ENCODE measurements around the gene SHC3.
"Not testable (repeated sequence)": the region's sequence is repeated elsewhere in the genome, so short reads cannot be mapped to it uniquely, and the experiment has no call there.

The SHC3 gene

GRCh38 chr9:89177944-89178829 is at the start of gene SHC3:
SHC3 (minus strand) TSS chr9:89178818; CDS start chr9:89178460, 358 bp downstream.
- no peak for DNase-seq (ENCODE audit: low read depth in 2 of 2)

- DNase-seq (ENCODE audit: low read depth in 2 of 2), result no peak
Observed at GRCh38 chr9:89225991-89226471, 47.4 kb upstream of the SHC3 start.

GRCh38 chr9:89225587-89225986 is 47.0 kb upstream of the SHC3 start:
- DNase-seq (ENCODE audit: low read depth in 2 of 2), result no peak

- no peak for DNase-seq (ENCODE audit: low read depth in 2 of 2)
Observed at GRCh38 chr9:89225036-89225435, 46.4 kb upstream of the SHC3 start.

- no peak for DNase-seq (ENCODE audit: low read depth in 2 of 2)
Observed at GRCh38 chr9:89224633-89225032, 46.0 kb upstream of the SHC3 start.

- DNase-seq (ENCODE audit: low read depth in 2 of 2), result no peak
Observed at GRCh38 chr9:89223396-89223977, 44.9 kb upstream of the SHC3 start.

- DNase-seq (ENCODE audit: low read depth in 2 of 2), result no peak
Observed at GRCh38 chr9:89219637-89220036, 41.0 kb upstream of the SHC3 start.

- DNase-seq (ENCODE audit: low read depth in 2 of 2), result no peak
Observed at GRCh38 chr9:89218040-89218928, 39.7 kb upstream of the SHC3 start.

- DNase-seq (ENCODE audit: low read depth in 2 of 2), result no peak
Observed at GRCh38 chr9:89215342-89215741, 36.7 kb upstream of the SHC3 start.

GRCh38 chr9:89213396-89213880 is 34.8 kb upstream of the SHC3 start:
- DNase-seq (ENCODE audit: low read depth in 2 of 2), result no peak

GRCh38 chr9:89212171-89212570 is 33.6 kb upstream of the SHC3 start:
- DNase-seq (ENCODE audit: low read depth in 2 of 2), result no peak

- DNase-seq (ENCODE audit: low read depth in 2 of 2), result not testable (repeated sequence)
Observed at GRCh38 chr9:89209311-89209710, 30.7 kb upstream of the SHC3 start.

GRCh38 chr9:89207026-89207425 is 28.4 kb upstream of the SHC3 start:
- DNase-seq (ENCODE audit: low read depth in 2 of 2), result no peak

- DNase-seq (ENCODE audit: low read depth in 2 of 2), result no peak
Observed at GRCh38 chr9:89204801-89205200, 26.2 kb upstream of the SHC3 start.

GRCh38 chr9:89195131-89195797 is 16.6 kb upstream of the SHC3 start:
- no peak for DNase-seq (ENCODE audit: low read depth in 2 of 2)

- DNase-seq (ENCODE audit: low read depth in 2 of 2), result no peak
Observed at GRCh38 chr9:89194421-89195130, 16.0 kb upstream of the SHC3 start.

- DNase-seq (ENCODE audit: low read depth in 2 of 2), result no peak
Observed at GRCh38 chr9:89191004-89191403, 12.4 kb upstream of the SHC3 start.

- no peak for DNase-seq (ENCODE audit: low read depth in 2 of 2)
Observed at GRCh38 chr9:89189215-89189614, 10.6 kb upstream of the SHC3 start.

GRCh38 chr9:89187950-89188349 is 9.3 kb upstream of the SHC3 start:
- no peak for DNase-seq (ENCODE audit: low read depth in 2 of 2)

- DNase-seq (ENCODE audit: low read depth in 2 of 2), result no peak
Observed at GRCh38 chr9:89187541-89187940, 8.9 kb upstream of the SHC3 start.

GRCh38 chr9:89186960-89187359 is 8.3 kb upstream of the SHC3 start:
- DNase-seq (ENCODE audit: low read depth in 2 of 2), result no peak

Data from stimulated activated CD4-positive, alpha-beta T cell treated with anti-CD3 and anti-CD28 coated beads, Interleukin-4, amount 100 ng/mL, for 48 hours (primary cell).